GM21737 (cell line): Measurements from ENCODE around the gene CD300H.
"Not testable (repeated sequence)": the region's sequence is repeated elsewhere in the genome, so short reads cannot be mapped to it uniquely, and the experiment has no call there.

ENCODE experiments used
- ATAC-seq: cut with Tn5 transposase; IDR thresholded peaks from one replicate; pipeline ENCODE4 v1.9.1; 2021; ENCODE audit warnings: mild to moderate bottlenecking, moderate library complexity; ENCODE audit not compliant: unreplicated experiment

The CD300H gene

DNA sequence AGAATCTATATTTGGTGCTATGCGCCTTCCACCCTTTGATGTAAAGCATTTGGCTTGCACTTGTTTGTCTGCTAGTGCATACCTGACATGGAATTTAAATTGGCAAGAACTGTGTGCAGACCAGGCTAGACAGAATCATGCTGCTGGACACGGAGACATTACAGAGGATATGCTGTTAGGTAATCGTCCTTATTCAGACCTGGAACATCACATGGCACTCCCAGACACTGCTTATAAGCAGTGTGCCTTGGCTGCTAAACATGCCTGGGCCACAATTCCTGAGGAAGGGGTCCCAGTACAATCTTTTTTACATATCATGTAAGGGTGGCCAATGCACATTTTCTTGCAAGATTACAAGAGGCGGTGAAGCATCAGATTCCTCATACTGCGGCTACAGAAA lies 18.4 kb upstream of the CD300H start:
- ATAC-seq: no peak

DNA sequence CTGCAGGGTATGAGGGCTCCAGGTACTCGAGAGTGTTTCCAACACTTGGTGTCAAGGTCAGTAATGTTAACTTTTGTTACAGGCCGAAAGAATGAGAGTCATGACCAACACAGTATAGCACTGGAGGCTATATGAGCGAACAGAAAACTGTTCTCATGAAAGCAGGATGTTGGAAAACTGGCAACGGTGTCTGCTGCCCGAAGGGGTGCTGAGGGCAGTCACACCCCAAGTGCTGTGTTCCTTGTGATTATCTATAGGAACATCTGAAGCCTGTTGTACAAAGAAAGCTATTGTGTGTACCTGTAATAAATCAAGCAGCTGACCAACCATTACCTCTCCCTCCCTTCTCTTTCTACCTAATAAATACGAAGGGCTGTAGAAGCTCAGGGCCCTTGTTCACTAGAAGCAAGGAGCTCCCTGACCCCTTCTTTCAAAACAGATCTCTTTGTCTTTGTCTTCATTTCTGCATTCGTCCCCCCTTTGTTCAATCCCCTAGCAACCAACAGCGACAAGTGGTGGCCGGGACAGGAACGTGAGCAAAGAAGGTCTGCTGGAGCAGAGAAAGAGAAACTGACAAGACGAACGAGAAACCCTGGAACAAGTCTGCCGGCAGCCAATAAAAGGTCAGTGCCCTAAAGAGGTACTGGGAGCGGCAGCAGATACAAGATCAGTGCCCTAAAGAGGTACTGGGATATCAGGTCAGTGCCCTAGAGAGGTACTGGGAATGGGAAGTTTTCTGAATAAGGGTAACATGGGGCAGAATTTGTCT lies 17.2 kb upstream of the CD300H start:
- no peak for ATAC-seq

DNA sequence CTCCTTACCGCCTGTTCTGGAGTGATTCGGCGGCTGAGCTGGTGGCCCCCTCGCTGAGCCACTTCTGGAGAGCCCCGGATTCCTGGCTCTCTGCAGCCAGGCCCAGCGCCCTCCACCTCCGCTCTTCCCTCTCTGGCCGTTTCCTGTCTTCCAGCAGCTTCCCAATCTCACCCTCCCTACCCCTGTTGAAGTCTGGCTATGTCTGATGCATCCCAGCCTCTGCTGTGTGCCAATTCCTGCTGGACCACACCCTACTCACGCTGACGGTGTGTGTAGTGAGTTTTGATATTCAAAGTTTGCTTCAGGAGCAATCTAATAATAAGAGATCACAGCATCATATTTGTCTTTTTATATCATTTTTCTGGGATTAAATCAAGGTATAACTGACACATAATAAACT lies 15.3 kb upstream of the CD300H start:
- no peak for ATAC-seq

DNA sequence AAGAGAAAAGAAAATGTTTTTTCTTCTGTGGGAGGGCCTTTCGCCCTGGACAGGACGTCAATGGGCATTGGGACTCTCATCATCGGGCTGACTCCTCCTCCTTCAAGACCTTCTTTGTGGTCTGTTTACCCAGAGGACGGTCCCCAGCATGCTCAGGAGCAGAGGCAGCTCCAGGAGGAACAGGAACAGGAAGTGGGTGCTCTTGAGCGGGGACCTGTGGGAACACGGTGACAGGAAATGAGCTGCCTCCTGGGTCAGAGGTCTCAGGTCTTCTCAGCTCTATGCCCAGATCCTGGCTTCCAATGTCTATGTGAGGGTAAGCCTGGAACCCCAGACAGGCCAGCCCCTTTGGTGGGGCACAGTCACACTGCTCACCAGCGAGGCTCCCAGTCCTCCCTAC lies 12.6 kb upstream of the CD300H start:
- ATAC-seq: no peak

DNA sequence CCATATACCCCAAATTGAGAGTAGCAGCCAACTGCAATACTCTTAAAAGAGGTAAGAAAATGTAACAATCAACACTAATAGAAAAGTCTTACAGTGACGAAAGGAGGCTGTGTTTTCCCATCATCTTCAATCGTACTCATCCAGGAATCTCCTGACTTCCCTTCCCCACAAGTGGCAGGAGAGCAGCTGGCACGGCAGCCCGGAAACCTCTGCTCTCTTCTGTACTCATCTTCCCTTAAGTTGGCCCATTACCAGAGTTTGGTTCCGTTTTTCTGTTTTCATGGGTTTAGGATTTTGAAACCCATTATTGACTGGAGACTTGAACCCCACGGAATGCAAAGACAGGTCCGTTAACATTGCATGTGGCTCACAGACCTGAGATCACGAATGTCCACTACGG lies 11.7 kb upstream of the CD300H start:
- no peak for ATAC-seq

DNA sequence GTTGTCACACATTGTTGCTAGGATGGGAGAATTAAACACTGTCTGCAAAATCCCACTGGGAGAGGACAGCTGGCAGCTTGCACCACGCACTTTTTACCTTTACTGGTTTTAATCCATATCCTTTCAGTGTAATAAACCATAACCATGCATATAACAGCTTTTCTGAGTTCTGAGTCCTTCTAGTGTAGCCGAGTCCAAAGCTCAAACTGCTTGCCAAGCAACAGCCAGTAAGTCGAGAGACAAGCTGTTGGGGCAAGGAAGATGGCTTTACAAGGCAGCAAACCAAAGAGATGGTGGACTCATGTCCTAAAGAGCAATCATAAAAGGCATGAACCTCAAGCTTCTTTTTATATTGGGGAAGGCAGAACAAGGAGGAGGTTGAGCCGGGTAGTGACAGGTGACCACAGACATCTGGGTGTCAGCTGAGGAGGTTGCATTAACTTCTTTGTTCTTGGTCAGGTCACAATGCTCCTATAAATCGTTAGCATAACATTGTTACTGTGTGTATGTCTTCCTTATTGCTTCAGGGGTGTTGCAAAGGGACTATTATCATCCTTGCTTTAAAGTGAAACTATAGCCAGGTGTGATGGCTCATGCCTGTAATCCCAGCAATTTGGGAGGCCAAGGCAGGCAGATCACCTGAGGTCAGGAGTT lies 7.3 kb upstream of the CD300H start:
- no peak for ATAC-seq

DNA sequence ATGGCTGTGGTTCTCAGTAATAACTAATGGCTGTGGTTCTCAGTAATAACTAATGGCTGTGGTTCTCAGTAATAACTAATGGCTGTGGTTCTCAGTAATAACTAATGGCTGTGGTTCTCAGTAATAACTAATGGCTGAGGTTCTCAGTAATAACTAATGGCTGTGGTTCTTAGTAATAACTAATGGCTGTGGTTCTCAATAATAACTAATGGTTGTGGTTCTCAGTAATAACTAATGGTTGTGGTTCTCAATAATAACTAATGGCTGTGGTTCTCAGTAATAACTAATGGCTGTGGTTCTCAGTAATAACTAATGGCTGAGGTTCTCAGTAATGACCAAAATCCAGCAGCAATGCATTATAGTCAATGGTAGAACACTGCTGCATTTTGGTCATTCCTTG lies 6.3 kb upstream of the CD300H start:
- not testable (repeated sequence) for ATAC-seq

DNA sequence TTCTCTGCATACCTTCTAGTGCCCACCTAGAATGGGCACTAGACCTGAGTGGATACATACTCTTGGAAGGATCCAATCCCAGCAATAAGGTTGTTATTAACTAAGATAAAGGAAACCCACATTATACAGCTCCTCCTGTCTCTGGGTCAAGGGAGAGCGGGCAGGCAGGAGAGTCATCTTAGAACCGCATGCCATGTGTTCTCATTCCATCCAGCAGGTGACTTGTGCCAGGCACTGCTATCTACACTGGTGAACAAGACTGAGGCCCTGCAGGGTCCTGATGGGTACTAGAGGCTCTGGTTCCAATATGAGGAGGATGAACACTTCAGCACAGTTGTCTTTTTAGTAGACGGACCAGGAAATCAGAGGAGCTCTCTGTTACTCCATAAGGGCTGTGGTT lies 5.9 kb upstream of the CD300H start:
- ATAC-seq: no peak

DNA sequence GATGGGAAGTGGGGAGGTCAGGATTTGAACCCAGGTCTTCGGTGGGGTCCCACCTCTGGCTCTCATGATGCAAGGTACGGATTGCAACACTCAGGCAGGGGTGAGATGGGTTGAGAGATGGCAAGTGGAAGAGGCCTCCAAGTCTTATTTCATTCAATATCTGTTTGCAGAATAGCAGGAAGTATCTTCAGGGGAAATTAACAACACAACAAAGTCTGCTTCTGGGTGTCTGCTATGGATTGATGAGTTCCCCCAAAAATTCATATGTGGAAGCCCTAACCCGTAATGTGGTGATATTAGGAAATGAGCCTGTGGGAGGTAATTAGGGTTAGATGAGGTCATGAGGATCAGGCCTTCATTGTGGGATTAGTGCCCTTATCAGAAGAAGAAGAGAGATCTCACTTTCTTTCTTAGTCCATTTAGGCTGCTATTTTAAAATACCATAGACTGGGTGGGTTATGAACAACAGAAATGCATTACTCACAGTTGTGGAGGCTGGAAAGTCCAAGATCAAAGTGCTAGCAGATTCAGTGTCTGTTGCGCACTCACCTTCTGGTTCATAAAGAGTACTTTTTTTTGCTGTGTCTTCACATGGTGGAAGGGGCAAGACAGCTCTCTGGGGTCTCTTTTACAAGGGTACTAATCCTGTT lies 4.4 kb upstream of the CD300H start:
- no peak for ATAC-seq

DNA sequence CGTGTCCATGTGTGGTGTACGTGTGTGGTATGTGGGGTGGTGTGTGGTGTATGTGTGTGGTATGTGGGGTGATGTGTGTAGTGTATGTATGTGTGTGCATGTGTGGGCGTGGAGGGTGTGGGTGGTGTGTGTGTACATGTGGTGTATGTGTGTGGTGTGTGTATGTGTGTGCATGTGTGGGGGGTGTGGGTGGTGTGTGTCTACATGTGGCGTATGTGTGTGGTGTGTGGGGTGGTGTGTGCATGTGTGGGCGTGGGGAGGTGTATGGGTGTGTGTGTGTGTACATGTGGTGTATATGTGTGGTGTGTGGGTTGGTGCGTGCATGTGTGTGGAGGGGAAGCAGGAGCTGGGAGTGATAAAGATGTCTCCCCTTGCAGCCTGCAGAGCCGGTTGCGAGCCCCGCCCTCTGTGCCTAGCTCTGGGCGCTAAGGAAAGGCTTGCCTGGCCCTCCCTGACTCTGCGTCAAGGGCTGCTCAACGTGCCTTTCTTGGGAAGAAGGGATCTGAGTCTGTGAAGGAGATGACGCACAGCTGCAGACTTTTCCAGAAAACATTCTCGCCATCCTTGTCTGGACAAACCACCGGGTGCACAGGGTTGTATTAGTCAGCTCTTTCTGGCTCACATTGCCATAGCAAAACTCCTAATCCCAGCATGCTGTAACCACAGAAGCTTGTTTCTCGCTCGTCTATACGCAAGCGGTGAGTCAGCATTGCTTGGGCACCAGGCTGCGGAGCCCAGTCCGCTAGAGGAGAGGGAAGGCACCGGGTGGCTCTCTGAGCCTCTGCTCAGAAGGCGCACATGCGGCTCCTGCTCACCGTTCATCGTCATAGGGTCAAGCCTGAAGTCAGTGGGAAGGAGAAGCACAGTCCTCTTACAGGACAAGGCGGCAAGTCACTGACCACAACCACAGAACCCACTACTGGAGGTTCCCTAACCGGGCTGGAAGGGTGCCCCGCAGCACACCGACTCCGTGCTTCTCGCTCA lies 2.0 kb upstream of the CD300H start:
- ATAC-seq: no peak

DNA sequence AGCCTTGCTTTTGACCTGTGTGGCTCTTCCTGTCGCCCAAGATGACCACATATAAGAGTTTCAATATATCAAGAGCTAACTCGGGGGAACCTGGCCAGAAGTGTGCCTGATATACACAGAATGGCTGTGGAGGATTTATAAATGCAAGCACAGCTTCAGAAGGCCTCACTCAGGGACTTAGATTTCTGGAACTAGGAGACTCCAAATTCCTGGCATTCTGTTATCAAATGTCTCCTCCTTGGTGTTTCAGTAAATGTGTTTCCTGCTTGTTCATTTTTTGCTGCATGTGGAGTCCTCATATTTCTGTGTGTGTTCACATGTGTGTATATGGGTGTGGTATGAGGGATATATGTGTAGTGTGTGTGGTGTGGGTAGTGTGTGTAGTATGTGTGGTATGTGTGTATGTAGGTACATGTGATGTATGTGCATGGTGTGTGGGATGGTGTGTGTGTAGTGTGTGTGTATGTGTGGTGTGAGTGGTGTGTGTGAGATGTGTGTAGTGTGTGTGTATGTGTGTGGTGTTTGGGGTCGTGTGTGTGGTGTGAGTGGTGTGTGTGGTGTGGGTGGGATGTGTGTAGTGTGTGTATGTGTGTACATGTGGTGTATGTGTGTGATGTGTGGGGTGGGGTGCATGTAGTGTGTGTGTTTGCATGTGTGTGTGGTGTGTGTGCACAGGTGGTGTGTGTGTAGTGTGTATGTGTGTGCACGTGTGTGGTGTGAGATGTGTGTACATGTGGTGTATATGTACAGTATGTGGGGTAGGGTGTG lies 981 bp upstream of the CD300H start:
- ATAC-seq: no peak

DNA sequence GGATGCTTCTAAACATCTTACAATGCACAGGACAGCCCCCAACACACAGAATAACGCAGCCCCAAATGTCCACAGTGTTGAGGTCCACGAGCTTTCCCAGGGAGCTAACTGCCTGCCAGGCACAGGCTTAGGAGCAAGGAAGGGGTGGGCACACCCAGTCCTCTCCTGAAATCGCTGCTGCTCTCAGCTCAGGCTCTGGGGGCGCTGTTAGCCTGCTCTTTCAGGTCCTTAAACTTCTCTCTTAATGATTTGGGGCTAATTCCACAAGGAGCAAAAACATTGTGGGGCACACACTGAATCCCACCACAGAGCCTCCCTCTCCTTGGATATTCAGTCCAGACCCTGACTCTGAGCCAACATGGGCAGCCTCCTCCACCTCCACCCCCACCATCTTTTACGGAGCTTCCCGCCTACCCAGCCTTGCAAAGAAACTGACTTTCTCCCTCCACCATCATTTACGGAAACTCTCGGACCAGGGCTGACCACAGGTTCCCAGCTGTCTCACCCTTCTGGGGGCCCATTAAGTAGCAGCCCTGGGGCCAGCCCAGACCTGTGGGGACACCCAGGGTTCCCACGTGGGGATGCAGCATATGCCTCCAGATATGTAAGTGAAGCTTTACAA lies 1.1 kb downstream of the CD300H start:
- ATAC-seq: no peak

DNA sequence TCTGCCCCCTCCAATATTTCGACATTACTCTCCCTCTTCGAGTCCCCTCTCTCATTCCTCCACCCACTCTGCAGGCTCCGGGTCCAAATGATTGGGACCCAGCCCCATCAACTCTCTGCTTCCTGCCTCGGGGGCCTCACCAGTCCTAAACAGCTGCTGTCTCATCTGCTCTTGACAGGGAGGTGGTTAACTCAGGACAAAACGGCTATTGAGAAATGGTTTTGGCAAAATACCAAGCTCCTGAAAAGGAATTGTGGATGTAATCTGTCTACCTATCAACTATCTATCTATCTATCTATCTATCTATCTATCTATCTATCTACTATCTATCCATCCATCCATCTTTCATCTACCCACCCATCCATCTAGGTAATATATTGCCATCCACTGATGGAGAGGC lies 2.2 kb downstream of the CD300H start:
- no peak for ATAC-seq

DNA sequence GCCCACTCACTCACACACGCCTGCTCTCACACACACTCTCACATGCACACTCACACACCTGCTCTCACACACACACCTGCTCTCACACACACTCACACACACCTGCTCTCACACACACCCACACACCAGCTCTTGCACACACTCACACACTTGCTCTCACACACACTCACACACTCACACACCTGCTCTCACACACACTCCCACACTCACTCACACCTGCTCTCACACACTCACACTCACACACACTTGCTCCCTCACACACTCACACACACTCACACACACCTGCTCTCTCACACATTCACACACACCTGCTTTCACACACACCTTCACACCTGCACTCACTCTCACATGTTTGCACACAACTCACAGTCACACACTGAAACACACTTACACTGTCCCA lies 4.0 kb downstream of the CD300H start:
- ATAC-seq: no peak

DNA sequence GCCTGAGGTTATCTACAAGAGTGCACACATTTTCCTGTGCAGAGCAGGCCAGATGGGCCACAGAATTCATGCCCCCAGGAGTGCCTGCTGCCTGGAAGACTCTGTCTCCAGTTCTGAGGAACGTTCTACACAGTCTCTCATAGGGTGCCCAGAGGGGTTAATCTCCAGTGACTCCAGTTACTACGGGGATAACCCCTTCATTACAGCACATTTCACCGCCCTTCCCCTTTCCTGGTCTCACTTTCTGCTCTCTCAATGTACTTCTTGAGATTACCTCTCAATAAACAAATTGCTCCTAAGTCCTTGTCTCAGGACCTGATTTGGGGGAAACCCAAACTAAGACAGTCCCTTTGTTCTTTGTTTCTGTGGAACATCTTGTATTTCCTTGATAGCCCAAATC lies 5.7 kb downstream of the CD300H start:
- no peak for ATAC-seq

DNA sequence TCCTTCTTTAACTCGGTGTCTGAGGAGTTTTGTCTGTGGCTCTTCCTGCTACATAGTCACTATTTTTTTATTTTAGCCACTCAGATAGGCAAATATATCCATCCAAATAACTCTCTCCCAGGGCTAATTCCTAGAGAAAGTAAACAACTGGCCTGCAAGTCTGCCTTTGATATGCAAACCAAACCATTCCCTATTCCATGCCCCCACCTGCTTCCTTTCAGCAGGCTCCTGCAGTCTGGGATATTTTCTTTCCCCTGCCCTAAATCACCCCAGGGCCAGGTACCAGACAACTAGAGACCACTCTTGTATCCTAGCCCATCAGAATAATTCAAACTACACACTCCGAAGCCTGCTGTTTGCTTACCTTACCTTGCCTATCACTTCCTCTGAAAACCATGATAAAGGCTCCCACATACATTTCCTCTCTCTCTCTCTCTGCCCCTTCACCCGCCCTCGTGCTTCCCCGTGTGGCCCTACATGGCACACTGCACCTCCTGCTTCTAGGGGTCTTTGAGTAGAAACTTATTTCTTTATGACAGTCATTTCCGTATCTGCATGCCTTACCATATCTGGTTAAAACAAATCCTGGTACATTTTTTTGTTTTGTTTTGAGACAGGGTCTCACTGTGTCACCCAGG lies 8.3 kb downstream of the CD300H start:
- ATAC-seq: no peak

DNA sequence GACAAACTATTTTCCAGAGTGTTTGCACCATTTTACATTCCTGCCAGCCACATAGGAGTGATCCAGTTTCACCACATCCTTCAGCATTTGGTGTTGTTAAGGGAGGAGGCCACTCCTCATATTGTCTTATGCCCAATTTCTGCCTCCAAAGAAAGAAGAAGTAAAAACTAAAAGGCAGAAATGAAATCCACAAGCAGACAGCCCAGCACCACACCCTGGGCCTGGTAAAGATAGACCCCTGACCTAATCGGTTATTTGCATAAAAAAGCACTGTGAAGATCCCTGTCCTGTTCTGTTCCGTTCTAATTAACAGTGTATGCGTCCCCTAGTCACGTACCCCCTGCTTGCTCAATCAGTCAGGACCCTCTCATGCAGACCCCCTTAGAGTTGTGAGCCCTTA lies 8.9 kb downstream of the CD300H start:
- not testable (repeated sequence) for ATAC-seq

DNA sequence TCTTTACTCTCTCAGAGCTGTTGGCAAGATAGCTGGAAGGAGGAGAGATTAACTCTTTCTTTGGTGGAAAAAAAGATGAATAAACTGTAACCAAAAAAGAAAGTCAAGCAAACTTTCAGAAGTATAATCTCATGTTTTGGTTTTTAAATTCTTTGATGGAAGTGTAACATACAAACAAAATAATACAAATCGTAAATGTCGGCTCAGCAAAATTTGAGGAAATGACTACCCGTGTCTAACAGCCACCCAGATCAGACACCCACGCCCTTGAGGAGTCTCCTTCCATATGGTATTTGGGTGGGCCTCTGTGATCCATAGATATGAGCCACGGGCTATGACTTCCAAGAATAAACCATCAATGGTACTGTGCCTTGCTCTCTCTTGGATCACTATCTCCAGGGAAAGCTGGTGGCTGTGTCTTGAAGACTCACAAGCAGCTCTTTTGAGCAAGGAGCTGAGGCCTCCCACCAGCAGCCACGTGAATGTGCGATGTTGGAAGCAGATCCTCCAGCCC lies 11.8 kb downstream of the CD300H start:
- ATAC-seq: no peak

DNA sequence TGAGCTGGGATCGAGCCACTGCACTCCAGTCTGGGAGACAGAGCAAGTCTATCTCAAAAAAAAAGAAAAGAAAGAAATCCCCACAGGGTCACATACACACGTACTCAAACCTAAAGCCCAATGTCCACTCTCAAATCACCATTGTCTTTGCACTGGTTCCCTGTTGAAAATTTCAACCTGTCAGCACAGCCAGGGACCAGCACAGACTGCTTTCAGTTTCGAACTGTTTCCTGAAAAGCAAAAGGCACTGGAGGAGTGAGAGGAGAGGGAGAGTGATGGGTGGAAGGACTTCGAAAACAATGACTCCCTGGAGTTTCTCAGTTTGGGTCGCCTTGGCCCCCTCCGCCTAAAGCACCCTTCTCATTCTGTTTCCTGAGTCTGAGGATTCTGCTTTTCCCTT lies 12.4 kb downstream of the CD300H start:
- no peak for ATAC-seq
